Upper lobe of right lung (tissue), 1 donor: ENCODE results near the gene DNAH5. TPM values are rescaled to one million over a fixed set of nuclear protein-coding genes. Genes with fewer than 3 reads are reported as not detected.
A peak's percentile ranks its signal among the peaks of the same experiment; 100 is the strongest.

ENCODE experiments used
- ATAC-seq: fragments of 200-7000 bp; cut with Tn5 transposase; one replicate; pipeline ENCODE4 v1.9.1; 2020; ENCODE audit warnings: mild to moderate bottlenecking, moderate library complexity
- DNase-seq: peaks from one replicate; pipeline ENCODE4 v3.0.0-alpha.2; 2020
- H3K27ac ChIP-seq: fragments of 200-600 bp; one replicate; pipeline ENCODE4 v1.8.0; 2022
- H3K27me3 ChIP-seq: fragments of 200-600 bp; one replicate; pipeline ENCODE4 v1.8.0; 2022; ENCODE audit warnings: mild to moderate bottlenecking
- H3K36me3 ChIP-seq: fragments of 200-600 bp; one replicate; pipeline ENCODE4 v1.8.0; 2022
- H3K4me1 ChIP-seq: fragments of 200-600 bp; one replicate; pipeline ENCODE4 v1.8.0; 2022
- H3K4me3 ChIP-seq: fragments of 200-600 bp; one replicate; pipeline ENCODE4 v1.8.0; 2022; ENCODE audit warnings: mild to moderate bottlenecking
- H3K9me3 ChIP-seq: fragments of 200-600 bp; one replicate; pipeline ENCODE4 v1.8.0; 2022
- intact Hi-C: fragments of 100-400 bp; cut with DNase I; formaldehyde crosslinking; loops from one replicate; pipeline ENCODE4 v1.11.0; 2022
- total RNA-seq: library from RNA; stranded (reverse); fragmentation: NEBNext Ultra II Directional; extraction: Animal tissue kit (Norgen Biotek cat#: 25700); gene quantifications from one replicate; pipeline ENCODE4 v1.2.1, GENCODE V29; 2021
- TF ChIP-seq, protein P1 (sequence below): fragments of 200-600 bp; IDR thresholded peaks from one replicate; pipeline ENCODE4 v1.8.0; 2022; ENCODE audit warnings: antibody characterized with exemption
- donor health status: DM: no; HTN: yes; CAD: no; lungs with severe emphysema.

Gene DNAH5
- total RNA-seq, 1 donor from 2014 or later = 4.6 TPM

DNA sequence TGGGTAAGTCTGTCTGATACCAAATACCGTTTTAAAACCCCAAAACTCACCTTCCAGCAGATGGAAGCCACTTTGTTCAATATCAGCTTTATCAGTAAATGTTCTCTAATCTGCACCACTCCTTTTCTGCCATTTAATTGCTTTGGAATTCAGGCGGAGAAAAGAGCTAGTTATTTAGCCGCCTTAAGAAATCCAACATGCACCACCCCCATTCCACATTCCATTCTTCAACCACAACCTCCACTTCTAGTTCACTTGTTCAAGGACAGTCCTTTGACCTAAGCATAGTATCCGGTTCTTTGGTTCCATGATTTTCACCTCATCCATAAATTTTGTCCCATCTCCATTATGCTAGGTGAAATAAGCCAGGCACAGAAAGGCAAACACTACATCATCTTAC is 240.1 kb downstream of the DNAH5 start:
- no peak overlapping the region for H3K27ac ChIP-seq
- no peaks in the 10 kb centered on the region for H3K36me3 ChIP-seq
- no peaks in the 10 kb centered on the region for H3K27me3 ChIP-seq
- intact Hi-C loops = no loop called here
- H3K4me3 ChIP-seq = no peak overlapping the region
- H3K9me3 ChIP-seq = no peaks in the 10 kb centered on the region
- DNase-seq (no peak), ATAC-seq (no peak)
- TF ChIP-seq, protein P1, sequence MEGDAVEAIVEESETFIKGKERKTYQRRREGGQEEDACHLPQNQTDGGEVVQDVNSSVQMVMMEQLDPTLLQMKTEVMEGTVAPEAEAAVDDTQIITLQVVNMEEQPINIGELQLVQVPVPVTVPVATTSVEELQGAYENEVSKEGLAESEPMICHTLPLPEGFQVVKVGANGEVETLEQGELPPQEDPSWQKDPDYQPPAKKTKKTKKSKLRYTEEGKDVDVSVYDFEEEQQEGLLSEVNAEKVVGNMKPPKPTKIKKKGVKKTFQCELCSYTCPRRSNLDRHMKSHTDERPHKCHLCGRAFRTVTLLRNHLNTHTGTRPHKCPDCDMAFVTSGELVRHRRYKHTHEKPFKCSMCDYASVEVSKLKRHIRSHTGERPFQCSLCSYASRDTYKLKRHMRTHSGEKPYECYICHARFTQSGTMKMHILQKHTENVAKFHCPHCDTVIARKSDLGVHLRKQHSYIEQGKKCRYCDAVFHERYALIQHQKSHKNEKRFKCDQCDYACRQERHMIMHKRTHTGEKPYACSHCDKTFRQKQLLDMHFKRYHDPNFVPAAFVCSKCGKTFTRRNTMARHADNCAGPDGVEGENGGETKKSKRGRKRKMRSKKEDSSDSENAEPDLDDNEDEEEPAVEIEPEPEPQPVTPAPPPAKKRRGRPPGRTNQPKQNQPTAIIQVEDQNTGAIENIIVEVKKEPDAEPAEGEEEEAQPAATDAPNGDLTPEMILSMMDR = no peak
- no peaks in the 10 kb centered on the region for H3K4me1 ChIP-seq

DNA sequence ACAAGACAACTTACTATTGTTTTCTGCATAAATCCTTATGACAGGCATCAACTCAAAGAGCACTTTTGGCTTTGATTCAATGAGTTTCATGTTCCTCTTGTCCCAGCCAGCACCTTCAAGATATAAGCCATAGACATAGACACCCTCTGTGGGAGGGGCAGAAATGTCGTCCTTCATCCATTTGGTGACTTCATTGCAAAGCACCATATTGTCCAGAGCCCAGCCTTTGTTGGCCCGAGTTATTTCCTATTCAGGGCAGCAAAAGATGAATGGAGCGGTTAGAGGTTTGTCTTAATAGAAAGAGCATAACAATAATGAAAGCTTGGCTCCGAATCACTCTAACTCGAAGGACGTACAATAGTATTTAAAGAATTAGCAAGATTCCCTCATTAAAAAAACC is 243.9 kb downstream of the DNAH5 start:
- Histone ChIP-seq H3K27ac (no peak overlapping the region), H3K4me1 (no peaks in the 10 kb centered on the region), H3K27me3 (no peaks in the 10 kb centered on the region), H3K36me3 (no peaks in the 10 kb centered on the region), H3K4me3 (no peak overlapping the region), H3K9me3 (no peaks in the 10 kb centered on the region)
- DNase-seq (no peak), ATAC-seq (no peak)
- TF ChIP-seq, protein P1 = no peak
- intact Hi-C loops = no loop called here

DNA sequence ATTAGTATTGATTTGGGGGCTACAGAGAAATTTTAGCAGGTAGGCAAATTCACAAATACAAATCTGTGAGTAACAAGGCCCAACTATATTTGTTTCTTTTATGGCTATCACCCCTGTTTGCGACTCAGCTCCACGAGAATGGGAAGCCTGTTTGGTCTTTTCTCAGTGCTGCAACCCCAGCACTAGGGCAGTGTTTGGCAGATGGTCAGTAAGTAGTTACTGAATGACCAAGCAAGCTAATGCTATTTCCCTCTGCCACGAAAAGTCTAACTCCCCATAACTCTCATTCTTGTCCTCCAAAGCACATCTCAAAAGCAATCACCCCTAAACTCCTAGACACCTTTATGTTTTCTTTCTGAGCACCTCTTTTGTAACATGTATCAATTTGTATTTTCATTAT is 245.6 kb downstream of the DNAH5 start:
- intact Hi-C loops = no loop called here
- H3K27me3 ChIP-seq = no peaks in the 10 kb centered on the region
- no peak overlapping the region for H3K4me3 ChIP-seq
- no peak overlapping the region for H3K27ac ChIP-seq
- H3K36me3 ChIP-seq = no peaks in the 10 kb centered on the region
- no peaks in the 10 kb centered on the region for H3K9me3 ChIP-seq
- TF ChIP-seq, protein P1 = no peak
- no peak for DNase-seq
- no peak for ATAC-seq
- no peaks in the 10 kb centered on the region for H3K4me1 ChIP-seq

DNA sequence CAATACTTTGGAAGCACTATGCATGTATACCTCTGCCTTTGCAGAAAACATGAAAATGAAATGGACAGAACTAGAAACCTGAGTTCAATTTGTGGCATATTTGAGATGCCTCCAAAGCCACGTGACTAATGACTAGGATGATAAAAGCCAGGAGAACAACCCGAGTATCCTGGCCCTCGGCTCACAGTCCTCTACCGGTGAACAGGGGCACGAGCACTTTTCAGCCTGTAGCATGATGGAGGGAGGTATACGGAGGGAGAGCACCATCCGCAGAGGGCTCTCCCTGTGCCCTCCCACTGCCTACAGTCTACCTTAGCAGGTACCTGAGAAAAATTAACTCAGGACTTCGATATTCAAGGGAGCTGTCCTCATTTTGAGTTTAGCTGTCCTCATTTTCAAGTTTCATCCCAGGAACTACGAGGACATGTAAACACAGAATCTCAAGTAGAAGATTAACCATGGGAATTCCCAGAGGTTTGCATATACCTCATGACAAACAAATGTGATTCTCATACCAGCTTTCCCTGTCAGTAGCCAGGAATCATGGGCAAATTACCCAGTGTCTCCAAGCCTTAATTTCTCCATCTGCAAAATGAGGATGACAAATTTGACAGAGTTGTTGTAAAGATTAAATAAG is 249.3 kb downstream of the DNAH5 start:
- TF ChIP-seq, protein P1 = no peak
- ATAC-seq (peak; percentile 28), DNase-seq (no peak)
- H3K9me3 ChIP-seq = no peaks in the 10 kb centered on the region
- no peaks in the 10 kb centered on the region for H3K36me3 ChIP-seq
- H3K4me1 ChIP-seq = no peaks in the 10 kb centered on the region
- H3K27me3 ChIP-seq = no peaks in the 10 kb centered on the region
- intact Hi-C loops = no loop called here
- no peak overlapping the region for H3K27ac ChIP-seq
- H3K4me3 ChIP-seq = no peak overlapping the region

DNA sequence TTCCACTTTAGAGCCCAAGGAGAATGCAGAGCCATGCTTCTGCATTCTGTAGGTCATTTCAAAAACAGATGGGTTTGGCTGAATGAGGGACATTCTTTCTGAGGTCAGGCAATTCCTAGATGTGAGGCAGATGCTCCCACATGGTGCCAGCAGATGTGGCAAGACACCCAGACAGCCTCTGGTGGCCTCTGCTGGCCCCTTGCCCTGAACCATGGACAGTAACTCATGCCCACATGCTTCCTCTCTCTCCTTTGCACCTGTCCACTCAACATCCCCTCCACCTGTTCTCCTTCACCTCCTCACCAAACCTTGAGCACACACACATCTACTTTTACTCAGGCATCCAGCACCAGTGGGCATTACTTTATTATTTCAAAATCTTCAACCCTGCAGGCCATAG is 252.3 kb downstream of the DNAH5 start:
- no peak for ATAC-seq

More for the DNA sequence above, 252.3 kb downstream of the DNAH5 start:
- TF ChIP-seq, protein P1 = no peak
- Histone ChIP-seq H3K4me3 (no peak overlapping the region), H3K36me3 (no peaks in the 10 kb centered on the region), H3K4me1 (no peaks in the 10 kb centered on the region), H3K27ac (no peak overlapping the region), H3K9me3 (peaks cover 7% of the 10 kb centered on the region), H3K27me3 (no peaks in the 10 kb centered on the region)
- no peak for DNase-seq
- intact Hi-C loops = no loop called here
